CD4-positive, CD25-positive, alpha-beta regulatory T cell (primary cell): Measurements from ENCODE around the gene PCDHB16. TPM values are rescaled to one million over a fixed set of nuclear protein-coding genes. Genes with fewer than 3 reads are reported as not detected.
"Not testable (repeated sequence)": the region's sequence is repeated elsewhere in the genome, so short reads cannot be mapped to it uniquely, and the experiment has no call there.

Source experiments
- ATAC-seq, 2 donors: fragments of 150-1000 bp; cut with Tn5 transposase; one replicate each; pipeline ENCODE4 v1.10.0; 2021; ENCODE audit warnings: low read depth in 2 of 2, moderate number of reproducible peaks in 2 of 2, moderate library complexity in 1 of 2
- DNase-seq, 3 donors: peaks; one replicate each; pipeline versions ENCODE4 v3.0.0 to v3.0.0-alpha.2; 2012 to 2022; ENCODE audit warnings: mixed read lengths in 1 of 3
- H3K27ac ChIP-seq: one replicate; pipeline ENCODE4 v1.7.0; 2013; ENCODE audit warnings: mild to moderate bottlenecking, low read length; ENCODE audit not compliant: insufficient read depth, poor library complexity, severe bottlenecking
- H3K27me3 ChIP-seq: one replicate; pipeline ENCODE4 v1.7.0; 2013; ENCODE audit warnings: low read length; ENCODE audit not compliant: control insufficient read depth, insufficient read depth
- H3K36me3 ChIP-seq: one replicate; pipeline ENCODE4 v1.7.0; 2013; ENCODE audit warnings: mild to moderate bottlenecking, low read length, moderate library complexity; ENCODE audit not compliant: control insufficient read depth, insufficient read depth
- H3K4me1 ChIP-seq: 2 replicates; pipeline ENCODE4 v1.7.0; 2013; ENCODE audit warnings: mild to moderate bottlenecking, low read length; ENCODE audit not compliant: insufficient read depth, control insufficient read depth, poor library complexity, severe bottlenecking
- H3K4me3 ChIP-seq: one replicate; pipeline ENCODE4 v1.7.0; 2013; ENCODE audit warnings: low read depth, mild to moderate bottlenecking, low read length, moderate library complexity
- H3K9me3 ChIP-seq, 2 experiments: 1 replicate in 1 of 2; 2 replicates in 1 of 2; pipeline ENCODE4 v1.7.0; 2013; ENCODE audit warnings: low read length in 2 of 2, mild to moderate bottlenecking in 1 of 2, moderate library complexity in 1 of 2; ENCODE audit not compliant: control insufficient read depth in 2 of 2
- H3K27ac Mint-ChIP-seq, 3 donors: one replicate each; pipeline ENCODE4 v1.8.0; 2020 to 2022; ENCODE audit warnings: mild to moderate bottlenecking in 3 of 3, mixed read lengths in 3 of 3, moderate library complexity in 2 of 3
- H3K27me3 Mint-ChIP-seq: one replicate; pipeline ENCODE4 v1.8.0; 2022; ENCODE audit warnings: mild to moderate bottlenecking, mixed read lengths
- H3K36me3 Mint-ChIP-seq: one replicate; pipeline ENCODE4 v1.8.0; 2020; ENCODE audit warnings: mixed read lengths
- H3K4me1 Mint-ChIP-seq, 4 donors: one replicate each; pipeline ENCODE4 v1.8.0; 2020 to 2022; ENCODE audit warnings: mixed read lengths in 4 of 4, mild to moderate bottlenecking in 1 of 4
- H3K4me3 Mint-ChIP-seq, 4 donors: one replicate each; pipeline ENCODE4 v1.8.0; 2020 to 2022; ENCODE audit warnings: mild to moderate bottlenecking in 4 of 4, mixed read lengths in 4 of 4, moderate library complexity in 3 of 4
- H3K9me3 Mint-ChIP-seq, 7 donors: one replicate each; pipeline ENCODE4 v1.8.0; 2020 to 2022; ENCODE audit warnings: mixed read lengths in 7 of 7, mild to moderate bottlenecking in 3 of 7, moderate library complexity in 2 of 7
- polyA plus RNA-seq, 4 donors: library from polyadenylated mRNA; unstranded; fragments of 300-500 nt; fragmentation: Illumina TruSeq; gene quantifications; one replicate each; pipeline ENCODE4 v1.2.3, GENCODE V29; 2021
- total RNA-seq: library from RNA; stranded (reverse); gene quantifications from one replicate; pipeline ENCODE4 v1.2.3, GENCODE V29; 2022

Gene PCDHB16
- total and polyA plus RNA-seq, 5 donors from 2014 or later, result not detected

DNA sequence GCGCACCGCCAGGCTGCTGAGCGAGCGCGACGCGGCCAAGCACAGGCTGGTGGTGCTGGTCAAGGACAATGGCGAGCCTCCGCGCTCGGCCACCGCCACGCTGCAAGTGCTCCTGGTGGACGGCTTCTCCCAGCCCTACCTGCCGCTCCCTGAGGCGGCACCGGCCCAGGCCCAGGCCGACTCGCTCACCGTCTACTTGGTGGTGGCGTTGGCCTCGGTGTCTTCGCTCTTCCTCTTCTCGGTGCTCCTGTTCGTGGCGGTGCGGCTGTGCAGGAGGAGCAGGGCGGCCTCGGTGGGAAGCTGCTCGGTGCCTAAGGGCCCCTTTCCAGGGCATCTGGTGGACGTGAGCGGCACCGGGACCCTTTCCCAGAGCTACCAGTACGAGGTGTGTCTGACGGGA is 19.5 kb downstream of the PCDHB16 start:
- H3K27me3 ChIP-seq, H3K36me3 Mint-ChIP-seq, H3K4me1 Mint-ChIP-seq, DNase-seq, H3K4me3 Mint-ChIP-seq, ATAC-seq, H3K27ac ChIP-seq, H3K36me3 ChIP-seq, H3K4me3 ChIP-seq, H3K27ac Mint-ChIP-seq, H3K4me1 ChIP-seq: not testable (repeated sequence)
- peaks cover 13 to 17% of the 10 kb centered on the region in 2 experiments for H3K9me3 ChIP-seq
- H3K27me3 Mint-ChIP-seq, result peaks cover 14% of the 10 kb centered on the region
- H3K9me3 Mint-ChIP-seq, result peaks cover 0 to 34% (median 10%) of the 10 kb centered on the region in 7 donors

DNA sequence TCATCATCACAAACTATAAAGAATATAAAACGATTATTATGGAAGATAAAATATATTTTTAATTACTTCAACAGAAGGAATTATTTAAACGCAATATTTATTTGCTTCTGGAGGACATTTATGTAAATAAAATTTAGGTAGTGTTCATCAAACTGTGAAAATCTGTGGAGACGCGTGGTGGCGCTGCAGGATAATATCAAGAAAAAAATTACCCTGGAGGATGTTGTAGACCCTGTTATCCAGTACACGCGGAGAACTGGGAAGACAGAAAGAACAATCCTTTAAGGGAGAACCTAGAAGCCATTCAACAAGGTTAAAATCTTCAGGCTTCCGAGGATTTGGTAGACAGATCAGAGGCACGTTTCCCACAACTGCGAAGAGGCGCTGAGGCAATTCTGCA is 26.3 kb downstream of the PCDHB16 start, which contains the start of gene PCDHB12:
Gene PCDHB12 (plus strand): TSS at position 242 of the 400 bp plus-strand sequence. CDS start 189 bp downstream, outside the sequence.
- no peak within 1 kb of the TSS for H3K4me3 ChIP-seq
- Mint-ChIP-seq H3K27ac (no peak within 1 kb of the TSS), H3K9me3 (peaks cover 0 to 9% (median 0%) of the 10 kb centered on the region in 7 donors), H3K27me3 (peaks cover 20% of the 10 kb centered on the region), H3K36me3 (no peaks in the 10 kb centered on the region), H3K4me3 (peak within 1 kb of the TSS in 1 of 4 donors; percentile 71), H3K4me1 (peaks cover 0 to under 1% (median under 1%) of the 10 kb centered on the region in 4 donors)
- no peaks in the 10 kb centered on the region for H3K9me3 ChIP-seq
- peaks cover 15% of the 10 kb centered on the region for H3K27me3 ChIP-seq
- DNase-seq (peak in 1 of 3 donors; percentile 2), ATAC-seq (no peak)
- H3K27ac ChIP-seq, result no peak within 1 kb of the TSS
- no peaks in the 10 kb centered on the region for H3K36me3 ChIP-seq
- H3K4me1 ChIP-seq, result no peaks in the 10 kb centered on the region

DNA sequence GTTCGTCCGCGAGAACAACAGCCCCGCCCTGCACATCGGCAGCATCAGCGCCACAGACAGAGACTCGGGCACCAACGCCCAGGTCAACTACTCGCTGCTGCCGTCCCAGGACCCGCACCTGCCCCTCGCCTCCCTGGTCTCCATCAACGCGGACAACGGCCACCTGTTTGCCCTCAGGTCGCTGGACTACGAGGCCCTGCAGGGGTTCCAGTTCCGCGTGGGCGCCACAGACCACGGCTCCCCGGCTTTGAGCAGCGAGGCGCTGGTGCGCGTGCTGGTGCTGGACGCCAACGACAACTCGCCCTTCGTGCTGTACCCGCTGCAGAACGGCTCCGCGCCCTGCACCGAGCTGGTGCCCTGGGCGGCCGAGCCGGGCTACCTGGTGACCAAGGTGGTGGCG is 28.1 kb downstream of the PCDHB16 start:
- H3K36me3 ChIP-seq, ATAC-seq, H3K9me3 ChIP-seq, H3K27ac Mint-ChIP-seq, H3K4me3 ChIP-seq, H3K4me3 Mint-ChIP-seq, DNase-seq, H3K27ac ChIP-seq, H3K4me1 Mint-ChIP-seq, H3K36me3 Mint-ChIP-seq, H3K4me1 ChIP-seq: not testable (repeated sequence)
- peaks cover 15% of the 10 kb centered on the region for H3K27me3 ChIP-seq
- H3K27me3 Mint-ChIP-seq, result peaks cover 26% of the 10 kb centered on the region
- H3K9me3 Mint-ChIP-seq, result peaks cover 0 to 16% (median 4%) of the 10 kb centered on the region in 7 donors

DNA sequence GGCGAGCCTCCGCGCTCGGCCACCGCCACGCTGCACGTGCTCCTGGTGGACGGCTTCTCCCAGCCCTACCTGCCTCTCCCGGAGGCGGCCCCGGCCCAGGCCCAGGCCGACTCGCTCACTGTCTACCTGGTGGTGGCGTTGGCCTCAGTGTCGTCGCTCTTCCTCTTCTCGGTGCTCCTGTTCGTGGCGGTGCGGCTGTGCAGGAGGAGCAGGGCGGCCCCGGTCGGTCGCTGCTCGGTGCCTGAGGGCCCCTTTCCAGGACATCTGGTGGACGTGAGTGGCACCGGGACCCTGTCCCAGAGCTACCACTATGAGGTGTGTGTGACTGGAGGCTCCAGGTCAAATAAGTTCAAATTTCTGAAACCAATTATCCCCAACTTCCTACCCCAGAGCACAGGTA is 28.7 kb downstream of the PCDHB16 start:
- not testable (repeated sequence) for H3K4me1 Mint-ChIP-seq

DNA sequence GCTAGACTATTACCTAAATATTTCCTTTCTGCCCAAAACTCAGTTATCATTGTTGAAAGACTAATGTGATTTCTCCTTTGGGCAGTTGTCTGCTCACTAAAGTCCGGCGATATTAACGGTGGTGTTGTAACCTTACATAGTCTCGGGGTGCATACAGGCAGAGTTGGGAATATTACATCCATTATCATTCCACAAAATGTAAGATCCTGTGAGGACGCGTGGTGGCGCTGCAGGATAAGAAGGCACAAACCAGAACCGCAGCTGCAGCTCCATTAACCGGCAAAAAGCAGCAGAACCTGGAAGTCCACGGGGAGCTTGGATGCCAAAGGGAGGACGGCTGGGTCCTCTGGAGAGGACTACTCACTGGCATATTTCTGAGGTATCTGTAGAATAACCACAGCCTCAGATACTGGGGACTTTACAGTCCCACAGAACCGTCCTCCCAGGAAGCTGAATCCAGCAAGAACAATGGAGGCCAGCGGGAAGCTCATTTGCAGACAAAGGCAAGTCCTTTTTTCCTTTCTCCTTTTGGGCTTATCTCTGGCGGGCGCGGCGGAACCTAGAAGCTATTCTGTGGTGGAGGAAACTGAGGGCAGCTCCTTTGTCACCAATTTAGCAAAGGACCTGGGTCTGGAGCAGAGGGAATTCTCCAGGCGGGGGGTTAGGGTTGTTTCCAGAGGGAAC is 31.6 kb downstream of the PCDHB16 start, which contains the start of gene PCDHB13:
Gene PCDHB13 (plus strand): TSS at position 264 of the 684 bp plus-strand sequence. CDS start 205 bp downstream, at position 469.
- Mint-ChIP-seq H3K27me3 (peaks cover 15% of the 10 kb centered on the region), H3K4me3 (peak within 1 kb of the TSS in 2 of 4 donors; percentile 33 to 64), H3K9me3 (peaks cover 0 to 24% (median 13%) of the 10 kb centered on the region in 7 donors)
- not testable (repeated sequence) for H3K9me3 ChIP-seq, H3K4me1 ChIP-seq, H3K4me1 Mint-ChIP-seq, H3K27me3 ChIP-seq, H3K36me3 ChIP-seq, ATAC-seq, H3K27ac ChIP-seq, H3K4me3 ChIP-seq, H3K36me3 Mint-ChIP-seq, H3K27ac Mint-ChIP-seq, DNase-seq

More for the DNA sequence above, 28.7 kb downstream of the PCDHB16 start:
- peaks cover 15% of the 10 kb centered on the region for H3K27me3 ChIP-seq
- H3K4me1 ChIP-seq, H3K36me3 Mint-ChIP-seq, H3K9me3 ChIP-seq, H3K4me3 ChIP-seq, H3K4me3 Mint-ChIP-seq, H3K36me3 ChIP-seq, H3K27ac ChIP-seq, DNase-seq, ATAC-seq, H3K27ac Mint-ChIP-seq: not testable (repeated sequence)
- peaks cover 0 to 17% (median 4%) of the 10 kb centered on the region in 7 donors for H3K9me3 Mint-ChIP-seq
- H3K27me3 Mint-ChIP-seq, result peaks cover 27% of the 10 kb centered on the region

DNA sequence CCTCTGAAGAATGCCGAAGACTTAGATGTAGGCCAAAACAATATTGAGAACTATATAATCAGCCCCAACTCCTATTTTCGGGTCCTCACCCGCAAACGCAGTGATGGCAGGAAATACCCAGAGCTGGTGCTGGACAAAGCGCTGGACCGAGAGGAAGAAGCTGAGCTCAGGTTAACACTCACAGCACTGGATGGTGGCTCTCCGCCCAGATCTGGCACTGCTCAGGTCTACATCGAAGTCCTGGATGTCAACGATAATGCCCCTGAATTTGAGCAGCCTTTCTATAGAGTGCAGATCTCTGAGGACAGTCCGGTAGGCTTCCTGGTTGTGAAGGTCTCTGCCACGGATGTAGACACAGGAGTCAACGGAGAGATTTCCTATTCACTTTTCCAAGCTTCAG is 32.4 kb downstream of the PCDHB16 start:
- H3K27me3 ChIP-seq, H3K9me3 ChIP-seq, H3K36me3 Mint-ChIP-seq, H3K4me1 Mint-ChIP-seq, H3K27ac ChIP-seq, H3K27ac Mint-ChIP-seq, ATAC-seq, H3K4me1 ChIP-seq, H3K4me3 ChIP-seq, H3K36me3 ChIP-seq, DNase-seq, H3K4me3 Mint-ChIP-seq: not testable (repeated sequence)
- Mint-ChIP-seq H3K27me3 (peaks cover 14% of the 10 kb centered on the region), H3K9me3 (peaks cover 0 to 30% (median 13%) of the 10 kb centered on the region in 7 donors)

DNA sequence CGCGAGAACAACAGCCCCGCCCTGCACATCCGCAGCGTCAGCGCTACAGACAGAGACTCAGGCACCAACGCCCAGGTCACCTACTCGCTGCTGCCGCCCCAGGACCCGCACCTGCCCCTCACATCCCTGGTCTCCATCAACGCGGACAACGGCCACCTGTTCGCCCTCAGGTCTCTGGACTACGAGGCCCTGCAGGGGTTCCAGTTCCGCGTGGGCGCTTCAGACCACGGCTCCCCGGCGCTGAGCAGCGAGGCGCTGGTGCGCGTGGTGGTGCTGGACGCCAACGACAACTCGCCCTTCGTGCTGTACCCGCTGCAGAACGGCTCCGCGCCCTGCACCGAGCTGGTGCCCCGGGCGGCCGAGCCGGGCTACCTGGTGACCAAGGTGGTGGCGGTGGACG is 33.3 kb downstream of the PCDHB16 start:
- not testable (repeated sequence) for H3K27ac Mint-ChIP-seq, H3K4me1 ChIP-seq, H3K27me3 ChIP-seq, H3K4me3 Mint-ChIP-seq, H3K36me3 ChIP-seq, H3K27ac ChIP-seq, H3K9me3 ChIP-seq, ATAC-seq, DNase-seq, H3K36me3 Mint-ChIP-seq, H3K4me1 Mint-ChIP-seq, H3K4me3 ChIP-seq
- peaks cover 14% of the 10 kb centered on the region for H3K27me3 Mint-ChIP-seq
- peaks cover 0 to 39% (median 11%) of the 10 kb centered on the region in 7 donors for H3K9me3 Mint-ChIP-seq

DNA sequence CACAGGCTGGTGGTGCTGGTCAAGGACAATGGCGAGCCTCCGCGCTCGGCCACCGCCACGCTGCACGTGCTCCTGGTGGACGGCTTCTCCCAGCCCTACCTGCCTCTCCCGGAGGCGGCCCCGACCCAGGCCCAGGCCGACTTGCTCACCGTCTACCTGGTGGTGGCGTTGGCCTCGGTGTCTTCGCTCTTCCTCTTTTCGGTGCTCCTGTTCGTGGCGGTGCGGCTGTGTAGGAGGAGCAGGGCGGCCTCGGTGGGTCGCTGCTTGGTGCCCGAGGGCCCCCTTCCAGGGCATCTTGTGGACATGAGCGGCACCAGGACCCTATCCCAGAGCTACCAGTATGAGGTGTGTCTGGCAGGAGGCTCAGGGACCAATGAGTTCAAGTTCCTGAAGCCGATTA is 33.8 kb downstream of the PCDHB16 start:
- peaks cover 0 to 41% (median 11%) of the 10 kb centered on the region in 7 donors for H3K9me3 Mint-ChIP-seq
- H3K27me3 ChIP-seq, H3K4me3 ChIP-seq, H3K36me3 ChIP-seq, H3K27ac ChIP-seq, H3K4me3 Mint-ChIP-seq, H3K36me3 Mint-ChIP-seq, H3K4me1 ChIP-seq, H3K27ac Mint-ChIP-seq, H3K4me1 Mint-ChIP-seq, H3K9me3 ChIP-seq, ATAC-seq, DNase-seq: not testable (repeated sequence)
- peaks cover 14% of the 10 kb centered on the region for H3K27me3 Mint-ChIP-seq
